OCI-LY1 (cell line): ENCODE results near the gene ZNF365.

Experiments
- CTCF ChIP-seq: fragments of 200-600 bp; sonication (generic), shearing (Covaris generic); IDR thresholded peaks from 2 replicates; pipeline ENCODE4 v1.5.1; 2017; ENCODE audit warnings: mild to moderate bottlenecking, antibody characterized with exemption, low read length, moderate library complexity, mixed read lengths
- EZH2 ChIP-seq: fragments of 200-600 bp; sonication (generic), shearing (Covaris generic); IDR thresholded peaks from 2 replicates; pipeline ENCODE4 v1.8.0; 2017; ENCODE audit warnings: borderline replicate concordance, mixed run types, mild to moderate bottlenecking, antibody characterized with exemption, low read length, moderate library complexity, mixed read lengths

- TF ChIP-seq CTCF, result no peak
- no peak for TF ChIP-seq EZH2
These were observed 77.4 kb downstream of the ZNF365 start for GRCh38 chr10:62451611-62451975.
